Stomach (tissue), 4 donors: Measurements from ENCODE around the gene NEMP2.

Source experiments
- POLR2A ChIP-seq, 4 donors: fragments of 450-650 bp; IDR thresholded peaks; one replicate each; pipeline ENCODE4 v1.6.1; 2016; ENCODE audit warnings: antibody characterized with exemption in 4 of 4, control low read depth in 2 of 4, mild to moderate bottlenecking in 1 of 4, moderate library complexity in 1 of 4
- POLR2AphosphoS5 ChIP-seq, 3 donors: sonication (generic); formaldehyde crosslinking; IDR thresholded peaks; one replicate each; pipeline ENCODE4 v1.6.1; 2016; ENCODE audit warnings: antibody characterized with exemption in 3 of 3
- TF ChIP-seq, protein P1 (sequence below), 7 experiments: fragments of 450-650 bp in 4 of 7; fragments of 200-600 bp in 3 of 7; sonication (generic) in 3 of 7; IDR thresholded peaks; one replicate each; pipeline ENCODE4 v1.5.1; 2016 to 2019; ENCODE audit warnings: antibody characterized with exemption in 7 of 7, control low read depth in 2 of 7, mild to moderate bottlenecking in 1 of 7

- TF ChIP-seq, protein P1, sequence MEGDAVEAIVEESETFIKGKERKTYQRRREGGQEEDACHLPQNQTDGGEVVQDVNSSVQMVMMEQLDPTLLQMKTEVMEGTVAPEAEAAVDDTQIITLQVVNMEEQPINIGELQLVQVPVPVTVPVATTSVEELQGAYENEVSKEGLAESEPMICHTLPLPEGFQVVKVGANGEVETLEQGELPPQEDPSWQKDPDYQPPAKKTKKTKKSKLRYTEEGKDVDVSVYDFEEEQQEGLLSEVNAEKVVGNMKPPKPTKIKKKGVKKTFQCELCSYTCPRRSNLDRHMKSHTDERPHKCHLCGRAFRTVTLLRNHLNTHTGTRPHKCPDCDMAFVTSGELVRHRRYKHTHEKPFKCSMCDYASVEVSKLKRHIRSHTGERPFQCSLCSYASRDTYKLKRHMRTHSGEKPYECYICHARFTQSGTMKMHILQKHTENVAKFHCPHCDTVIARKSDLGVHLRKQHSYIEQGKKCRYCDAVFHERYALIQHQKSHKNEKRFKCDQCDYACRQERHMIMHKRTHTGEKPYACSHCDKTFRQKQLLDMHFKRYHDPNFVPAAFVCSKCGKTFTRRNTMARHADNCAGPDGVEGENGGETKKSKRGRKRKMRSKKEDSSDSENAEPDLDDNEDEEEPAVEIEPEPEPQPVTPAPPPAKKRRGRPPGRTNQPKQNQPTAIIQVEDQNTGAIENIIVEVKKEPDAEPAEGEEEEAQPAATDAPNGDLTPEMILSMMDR (IDR thresholded peaks at IDR 0.05): no peak
- TF ChIP-seq POLR2AphosphoS5 (IDR thresholded peaks at IDR 0.05) (no peak), POLR2A (IDR thresholded peaks at IDR 0.05) (no peak)
These were observed 55.8 kb downstream of the NEMP2 start for GRCh38 chr2:190478572-190479195.
